ENCODE results near the gene VAMP5. TPM values are rescaled to one million over a fixed set of nuclear protein-coding genes. Genes with fewer than 3 reads are reported as not detected.

Gene VAMP5
- total RNA-seq, 1 donor from 2014 or later = 65.6 TPM

GRCh38 chr2:85599468-85600234 lies 15.4 kb downstream of the VAMP5 start:
- intact Hi-C loops (cut with micrococcal nuclease) = loop anchor here (5.0 kb wide), 1 partner anchor 843 kb away; the partner anchor contains the start of gene KDM3A

- intact Hi-C loops (cut with micrococcal nuclease) = loop anchor here (5.0 kb wide), 1 partner anchor 842 kb away; the partner anchor contains the start of gene KDM3A
Measured at GRCh38 chr2:85600235-85600575, 16.0 kb downstream of the VAMP5 start.

GRCh38 chr2:85600951-85601770 lies 16.9 kb downstream of the VAMP5 start:
- intact Hi-C loops (cut with micrococcal nuclease) = loop anchor here (5.0 kb wide), 1 partner anchor 841 kb away; the partner anchor contains the start of gene KDM3A

GRCh38 chr2:85601771-85602475 lies 17.7 kb downstream of the VAMP5 start:
- intact Hi-C loops (cut with micrococcal nuclease) = loop anchor here (1.0 to 5.0 kb wide), 2 partner anchors 10 to 840 kb away; partner anchors contain the start of genes C2orf68 and KDM3A

GRCh38 chr2:85602476-85603234 lies 18.4 kb downstream of the VAMP5 start, which contains the start of gene TMEM150A:
Gene TMEM150A (minus strand): TSS chr2:85602698. CDS start chr2:85601948, 750 bp downstream.
- intact Hi-C loops (cut with micrococcal nuclease) = loop anchor here (1.0 to 5.0 kb wide), 2 partner anchors 10 to 840 kb away; partner anchors contain the start of genes C2orf68 and KDM3A

GRCh38 chr2:85604133-85604444 lies 19.9 kb downstream of the VAMP5 start:
- intact Hi-C loops (cut with micrococcal nuclease) = loop anchor here (5.0 kb wide), 1 partner anchor 838 kb away; the partner anchor contains the start of gene KDM3A

- intact Hi-C loops (cut with micrococcal nuclease) = loop anchor here (5.0 kb wide), 1 partner anchor 838 kb away; the partner anchor contains the start of gene KDM3A
Measured at GRCh38 chr2:85604568-85605339, 20.5 kb downstream of the VAMP5 start.

GRCh38 chr2:85605406-85606115 lies 21.3 kb downstream of the VAMP5 start:
- intact Hi-C loops (cut with micrococcal nuclease) = no loop called here

GRCh38 chr2:85606116-85606455 lies 21.9 kb downstream of the VAMP5 start:
- intact Hi-C loops (cut with micrococcal nuclease) = no loop called here

GRCh38 chr2:85607268-85608215 lies 23.3 kb downstream of the VAMP5 start:
- intact Hi-C loops (cut with micrococcal nuclease) = no loop called here

GRCh38 chr2:85611217-85611704 lies 27.0 kb downstream of the VAMP5 start:
- intact Hi-C loops (cut with micrococcal nuclease) = loop anchor here (5.0 kb wide), 1 partner anchor 496 kb away; the partner anchor contains the start of genes POLR1A and PTCD3

- intact Hi-C loops (cut with micrococcal nuclease) = loop anchor here (1.0 to 5.0 kb wide), 4 partner anchors 10 to 495 kb away; partner anchors contain the start of genes POLR1A, PTCD3, RNF181 and TMEM150A
Measured at GRCh38 chr2:85611705-85612587, 27.7 kb downstream of the VAMP5 start, which contains the start of gene C2orf68. Gene C2orf68 (minus strand): TSS chr2:85612066. CDS start chr2:85611984, 82 bp downstream.

GRCh38 chr2:85613717-85614515 lies 29.7 kb downstream of the VAMP5 start:
- intact Hi-C loops (cut with micrococcal nuclease) = loop anchor here (5.0 kb wide), 1 partner anchor 493 kb away; the partner anchor contains the start of genes POLR1A and PTCD3

- intact Hi-C loops (cut with micrococcal nuclease) = loop anchor here (5.0 kb wide), 1 partner anchor 493 kb away; the partner anchor contains the start of genes POLR1A and PTCD3
Measured at GRCh38 chr2:85614757-85615156, 30.5 kb downstream of the VAMP5 start.

- intact Hi-C loops (cut with micrococcal nuclease) = no loop called here
Measured at GRCh38 chr2:85615413-85615728, 31.1 kb downstream of the VAMP5 start.

GRCh38 chr2:85617723-85618122 lies 33.5 kb downstream of the VAMP5 start:
- intact Hi-C loops (cut with micrococcal nuclease) = loop anchor here (2.0 kb wide), 3 partner anchors 33 to 577 kb away; partner anchors contain the start of genes IMMT, MAT2A and VAMP5
